H1 (cell line): ENCODE results near the gene SLC24A5. TPM values are rescaled to one million over a fixed set of nuclear protein-coding genes. Genes with fewer than 3 reads are reported as not detected.

ENCODE experiments used
- CTCF ChIA-PET: fragments of 300-600 bp; sonication (Branson Sonifier 250); formaldehyde crosslinking; loops from one replicate; lab custom pipeline; 2021; ENCODE audit not compliant: partially characterized antibody; lab: Charles Lee
- POLR2A ChIA-PET: fragments of 300-600 bp; sonication (Branson Sonifier 250); formaldehyde crosslinking; loops from one replicate; lab custom pipeline; 2021; ENCODE audit warnings: inconsistent platforms; ENCODE audit not compliant: partially characterized antibody; lab: Charles Lee
- DNase-seq, 2 experiments: peaks; one replicate each; pipeline versions ENCODE4 v3.0.0 to v3.0.0-alpha.2; 2010 to 2022; ENCODE audit warnings: low spot score in 2 of 2, low read depth in 1 of 2, mixed read lengths in 1 of 2
- FAIRE-seq: peaks from 2 replicates; lab custom pipeline; 2011; peaks lifted over from hg19 to GRCh38; lab: Jason Lieb, UNC
- H2AFZ ChIP-seq: 2 replicates; pipeline ENCODE4 v1.8.1; 2012; ENCODE audit warnings: low read length, inconsistent platforms
- H2AK5ac ChIP-seq: 2 replicates; pipeline ENCODE4 v1.6.1; 2013; ENCODE audit warnings: low read depth, low read length
- H2BK120ac ChIP-seq: replicated peaks from 2 replicates; pipeline ENCODE3; 2013; ENCODE audit warnings: low read depth, low read length, inconsistent platforms
- H2BK12ac ChIP-seq: 2 replicates; pipeline ENCODE4 v1.6.1; 2013; ENCODE audit warnings: low read depth, low read length
- H2BK15ac ChIP-seq: 2 replicates; pipeline ENCODE4 v1.6.1; 2013; ENCODE audit warnings: low read length
- H2BK20ac ChIP-seq: 2 replicates; pipeline ENCODE4 v1.6.1; 2013; ENCODE audit warnings: low read length
- H2BK5ac ChIP-seq: 2 replicates; pipeline ENCODE4 v1.6.1; 2013; ENCODE audit warnings: low read depth, low read length
- H3K14ac ChIP-seq: 2 replicates; pipeline ENCODE4 v1.6.1; 2013; ENCODE audit warnings: inconsistent platforms; ENCODE audit not compliant: insufficient read length
- H3K18ac ChIP-seq: 2 replicates; pipeline ENCODE4 v1.6.1; 2013; ENCODE audit warnings: low read length; ENCODE audit errors: extremely low read depth
- H3K23ac ChIP-seq: 2 replicates; pipeline ENCODE4 v1.6.1; 2013; ENCODE audit warnings: inconsistent platforms; ENCODE audit not compliant: insufficient read length
- H3K23me2 ChIP-seq: 2 replicates; pipeline ENCODE4 v1.6.1; 2013; ENCODE audit warnings: low read depth, low read length
- H3K27ac ChIP-seq: 2 replicates; pipeline ENCODE4 v1.6.1; 2011; ENCODE audit warnings: low read depth, low read length, inconsistent platforms
- H3K27me3 ChIP-seq, 4 experiments: replicated peaks in 1 of 4; 1 replicate in 1 of 4; 2 replicates in 3 of 4; pipeline versions ENCODE4 v1.6.1 to v1.8.1; 2011 to 2013; ENCODE audit warnings: low read length in 3 of 4, mild to moderate bottlenecking in 3 of 4, inconsistent platforms in 2 of 4, mixed read lengths in 2 of 4, moderate library complexity in 1 of 4; ENCODE audit not compliant: control insufficient read depth in 3 of 4, insufficient read depth in 3 of 4; ENCODE audit errors: extremely low read depth in 1 of 4
- H3K36me3 ChIP-seq, 4 experiments: 2 replicates each; pipeline versions ENCODE4 v1.6.1 to v1.8.1; 2011 to 2013; ENCODE audit warnings: mild to moderate bottlenecking in 4 of 4, low read length in 3 of 4, moderate library complexity in 2 of 4, control low read depth in 1 of 4, inconsistent platforms in 1 of 4; ENCODE audit not compliant: insufficient read depth in 4 of 4, control insufficient read depth in 2 of 4
- H3K4ac ChIP-seq: replicated peaks from 2 replicates; pipeline ENCODE3; 2013; ENCODE audit warnings: low read length, low read depth, mixed read lengths, inconsistent platforms; ENCODE audit not compliant: insufficient read length
- H3K4me1 ChIP-seq, 4 experiments: replicated peaks in 1 of 4; 1 replicate in 1 of 4; 2 replicates in 3 of 4; pipeline versions ENCODE4 v1.6.1 to v1.8.1; 2011 to 2013; ENCODE audit warnings: low read length in 3 of 4, inconsistent platforms in 2 of 4, mixed read lengths in 1 of 4; ENCODE audit not compliant: insufficient read depth in 4 of 4, control insufficient read depth in 3 of 4
- H3K4me2 ChIP-seq, 2 experiments: 2 replicates each; pipeline versions ENCODE4 v1.6.1 to v1.8.1; 2011 to 2013; ENCODE audit warnings: low read depth in 2 of 2, low read length in 2 of 2, control low read depth in 1 of 2, inconsistent platforms in 1 of 2, mild to moderate bottlenecking in 1 of 2; ENCODE audit not compliant: insufficient read depth in 1 of 2
- H3K4me3 ChIP-seq, 4 experiments: fragments of 200-600, 300-600 bp in 1 of 4; sonication (generic), shearing (Covaris generic), sonication (Bioruptor Twin) in 1 of 4; 2 replicates each; pipeline versions ENCODE4 v1.5.1 to v1.8.1; 2011 to 2016; ENCODE audit warnings: low read length in 4 of 4, low read depth in 3 of 4, control low read depth in 2 of 4, inconsistent platforms in 2 of 4, mild to moderate bottlenecking in 2 of 4, mixed read lengths in 1 of 4, moderate library complexity in 1 of 4; ENCODE audit not compliant: insufficient read depth in 2 of 4; ENCODE audit errors: extremely low read depth in 1 of 4
- H3K56ac ChIP-seq: replicated peaks from 2 replicates; pipeline ENCODE3; 2013; ENCODE audit warnings: low read depth, mild to moderate bottlenecking, mixed read lengths, low read length, inconsistent platforms; ENCODE audit not compliant: insufficient read length
- H3K79me1 ChIP-seq: 2 replicates; pipeline ENCODE4 v1.6.1; 2013; ENCODE audit warnings: low read depth, low read length, control low read depth
- H3K79me2 ChIP-seq, 2 experiments: 2 replicates each; pipeline versions ENCODE4 v1.6.1 to v1.8.1; 2012 to 2013; ENCODE audit warnings: low read length in 2 of 2, mild to moderate bottlenecking in 2 of 2, inconsistent platforms in 1 of 2; ENCODE audit not compliant: insufficient read depth in 2 of 2, control insufficient read depth in 1 of 2
- H3K9ac ChIP-seq, 4 experiments: replicated peaks in 1 of 4; 1 replicate in 1 of 4; 2 replicates in 3 of 4; pipeline versions ENCODE4 v1.6.1 to v1.8.1; 2011 to 2013; ENCODE audit warnings: low read depth in 3 of 4, low read length in 3 of 4, control low read depth in 2 of 4, mild to moderate bottlenecking in 2 of 4, moderate library complexity in 2 of 4, inconsistent platforms in 1 of 4; ENCODE audit errors: extremely low read depth in 1 of 4
- H3K9me3 ChIP-seq, 2 experiments: 2 replicates each; pipeline versions ENCODE4 v1.6.1 to v1.8.1; 2012 to 2013; ENCODE audit warnings: mild to moderate bottlenecking in 2 of 2, moderate library complexity in 2 of 2, control low read depth in 1 of 2, inconsistent platforms in 1 of 2, low read depth in 1 of 2, low read length in 1 of 2, mixed read lengths in 1 of 2; ENCODE audit not compliant: insufficient read depth in 2 of 2
- H4K20me1 ChIP-seq, 2 experiments: replicated peaks in 1 of 2; 2 replicates each; pipeline versions ENCODE3 to v1.8.1; 2011 to 2013; ENCODE audit warnings: inconsistent platforms in 2 of 2, low read length in 2 of 2, mild to moderate bottlenecking in 1 of 2; ENCODE audit not compliant: insufficient read depth in 2 of 2, control insufficient read depth in 1 of 2
- H4K5ac ChIP-seq: 2 replicates; pipeline ENCODE4 v1.6.1; 2013; ENCODE audit warnings: low read length, low read depth, mixed read lengths, inconsistent platforms; ENCODE audit not compliant: insufficient read length
- H4K8ac ChIP-seq: 2 replicates; pipeline ENCODE4 v1.8.0; 2013; ENCODE audit warnings: mild to moderate bottlenecking, moderate library complexity, low read length, inconsistent platforms; ENCODE audit not compliant: insufficient read depth; ENCODE audit errors: extremely low read depth
- H4K91ac ChIP-seq: replicated peaks from 2 replicates; pipeline ENCODE3; 2013; ENCODE audit warnings: low read length, mixed read lengths, inconsistent platforms; ENCODE audit not compliant: insufficient read length
- CBX8 ChIP-seq: fragments of 300-800, 300-1000 bp; sonication (generic); IDR thresholded peaks from 2 replicates; pipeline ENCODE4 v1.7.1; 2016; ENCODE audit warnings: low read depth, low read length, borderline replicate concordance
- EGR1 ChIP-seq: IDR thresholded peaks from 2 replicates; pipeline ENCODE4 v1.6.1; 2011; ENCODE audit warnings: low read depth, low read length, borderline replicate concordance
- GTF2F1 ChIP-seq: IDR thresholded peaks from 2 replicates; pipeline ENCODE4 v1.6.1; 2012; ENCODE audit warnings: low read depth, low read length, improper control_type of control experiment, borderline replicate concordance
- HDAC6 ChIP-seq: IDR thresholded peaks from one replicate; pipeline ENCODE4 v1.7.1; 2012; ENCODE audit warnings: low read depth, mild to moderate bottlenecking, inconsistent platforms, low read length, moderate library complexity
- KDM1A ChIP-seq: fragments of 200-600, 300-600 bp; sonication (generic); IDR thresholded peaks from 2 replicates; pipeline ENCODE4 v1.7.1; 2016; ENCODE audit warnings: mild to moderate bottlenecking, low read length, borderline replicate concordance
- MAFK ChIP-seq: IDR thresholded peaks from 2 replicates; pipeline ENCODE4 v1.6.1; 2012; ENCODE audit warnings: low read depth, mild to moderate bottlenecking, improper control_type of control experiment, low read length
- PHF8 ChIP-seq: fragments of 200-600 bp; sonication (generic); conservative IDR thresholded peaks from 2 replicates; pipeline ENCODE4 v1.7.1; 2012; ENCODE audit warnings: low read depth, mild to moderate bottlenecking, inconsistent platforms, low read length, moderate library complexity
- POU5F1 ChIP-seq: IDR thresholded peaks from 2 replicates; pipeline ENCODE4 v1.6.1; 2011; ENCODE audit warnings: low read depth, mild to moderate bottlenecking, low read length, moderate library complexity
- SP2 ChIP-seq: IDR thresholded peaks from 2 replicates; pipeline ENCODE4 v1.6.1; 2012; ENCODE audit warnings: mild to moderate bottlenecking, low read length, inconsistent platforms
- SRF ChIP-seq: IDR thresholded peaks from 2 replicates; pipeline ENCODE4 v1.6.1; 2011; ENCODE audit warnings: mild to moderate bottlenecking, low read depth, low read length, moderate library complexity
- WGBS, 2 experiments: shearing (Covaris generic) in 1 of 2; methylation state at CpG; one replicate each; pipeline versions ENCODE4 v1.1.6 to v1.1.7; 2013 to 2015; ENCODE audit warnings: low lambda C conversion rate in 2 of 2, mixed read lengths in 2 of 2, inconsistent platforms in 1 of 2, low coverage in 1 of 2, missing lambda C conversion rate in 1 of 2; ENCODE audit not compliant: insufficient replicate concordance in 2 of 2, insufficient coverage in 1 of 2, insufficient read length in 1 of 2; ENCODE audit errors: extremely low coverage in 1 of 2, missing lambda C conversion rate in 1 of 2; 5-methylcytosine and 5-hydroxymethylcytosine counted together
- polyA plus RNA-seq, 7 experiments: library from polyadenylated mRNA; depleted of rRNA in 3 of 7; stranded (reverse) in 5 of 7; unstranded in 2 of 7; fragments of >200 nt in 5 of 7; fragments of 200-250 nt in 2 of 7; gene quantifications; 1 replicate in 5 of 7; 2 replicates in 1 of 7; 4 replicates in 1 of 7; pipeline versions ENCODE4 v1.2.1 to v1.2.3, GENCODE V29; 2011 to 2013; ENCODE audit warnings: missing spikeins in 2 of 7, mixed read lengths in 2 of 7
- total RNA-seq: library from RNA; stranded (reverse); fragmentation: NEBNext Ultra II Directional; extraction: Animal tissue kit (Norgen Biotek cat#: 25700); gene quantifications from 2 replicates; pipeline ENCODE4 v1.2.1, GENCODE V29; 2021
- TF ChIP-seq, protein P1 (sequence below): IDR thresholded peaks from 2 replicates; pipeline ENCODE4 v1.6.1; 2012; ENCODE audit warnings: inconsistent platforms
- TF ChIP-seq, protein P2 (sequence below): IDR thresholded peaks from 2 replicates; pipeline ENCODE4 v1.6.1; 2011; ENCODE audit warnings: low read depth, mild to moderate bottlenecking, low read length; ENCODE audit not compliant: insufficient read depth
- TF ChIP-seq, protein P3 (sequence below): IDR thresholded peaks from 2 replicates; pipeline ENCODE4 v1.6.1; 2012; ENCODE audit warnings: inconsistent platforms

The SLC24A5 gene
- total and polyA plus RNA-seq, 2 of the 8 experiments (the other 6 are each of a cell fraction or from before 2014, with no cell fraction given), result not detected

DNA sequence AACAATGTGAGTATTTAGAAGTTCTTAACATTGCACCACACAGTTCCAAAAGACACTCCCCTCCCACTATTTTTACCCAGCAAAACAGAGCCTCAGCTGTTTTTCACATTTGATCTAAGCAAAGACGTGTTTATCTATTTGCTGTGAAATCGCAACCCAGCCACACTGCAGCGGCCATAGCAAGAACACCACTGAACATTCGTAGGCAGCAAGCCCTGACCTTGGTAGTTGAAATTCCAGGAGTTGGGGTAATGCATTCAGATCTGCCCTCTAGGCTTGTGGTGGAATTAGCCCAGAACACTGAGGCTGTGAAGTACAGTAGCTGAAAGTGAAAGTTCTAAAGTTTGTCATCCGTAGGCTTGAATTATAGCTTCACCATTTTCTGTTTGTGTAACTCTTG lies 17.1 kb upstream of the SLC24A5 start:
- no peak overlapping the region for H3K18ac ChIP-seq
- H4K5ac ChIP-seq, result no peak overlapping the region
- ChIA-PET POLR2A (no interaction called here), CTCF (interaction anchor here (0.8 to 1.0 kb wide), 3 partner anchors 9 to 182 kb away, joined by 3 to 5 read pairs (median 3); no protein-coding TSS in a partner anchor)
- H2BK120ac ChIP-seq, result no peak overlapping the region
- H2BK5ac ChIP-seq, result no peak overlapping the region
- H3K56ac ChIP-seq, result no peak overlapping the region
- no peak overlapping the region for H3K4me3 ChIP-seq
- H3K23ac ChIP-seq, result no peak overlapping the region
- H3K27ac ChIP-seq, result no peak overlapping the region
- H4K8ac ChIP-seq, result no peak overlapping the region
- H3K9me3 ChIP-seq, result no peaks in the 10 kb centered on the region
- no peak overlapping the region for H4K91ac ChIP-seq
- H2AFZ ChIP-seq, result 0 out of 2 replicates have a peak overlapping the region, but pooled peaks have one; percentile 16
- H3K79me2 ChIP-seq, result no peaks in the 10 kb centered on the region
- H2BK20ac ChIP-seq, result no peak overlapping the region
- no peak for FAIRE-seq
- H3K36me3 ChIP-seq, result no peaks in the 10 kb centered on the region
- no peak overlapping the region for H2BK12ac ChIP-seq
- DNase-seq, result no peak
- no peaks in the 10 kb centered on the region for H3K23me2 ChIP-seq
- H2BK15ac ChIP-seq, result no peak overlapping the region
- H3K4me2 ChIP-seq, result no peak overlapping the region
- 93% methylated on average over 5 of the region's 5 CpGs; no CpG with 5 or more reads in 1 of the 2 experiments for WGBS, 2 experiments
- H3K4me1 ChIP-seq, result no peaks in the 10 kb centered on the region
- no peak overlapping the region for H3K4ac ChIP-seq
- no peaks in the 10 kb centered on the region for H3K27me3 ChIP-seq
- no peak overlapping the region for H2AK5ac ChIP-seq
- H4K20me1 ChIP-seq, result no peaks in the 10 kb centered on the region
- no peaks in the 10 kb centered on the region for H3K79me1 ChIP-seq
- H3K9ac ChIP-seq, result no peak overlapping the region
- no peak overlapping the region for H3K14ac ChIP-seq
- no peak for TF ChIP-seq POU5F1
- no peak for TF ChIP-seq HDAC6
- TF ChIP-seq, protein P1, sequence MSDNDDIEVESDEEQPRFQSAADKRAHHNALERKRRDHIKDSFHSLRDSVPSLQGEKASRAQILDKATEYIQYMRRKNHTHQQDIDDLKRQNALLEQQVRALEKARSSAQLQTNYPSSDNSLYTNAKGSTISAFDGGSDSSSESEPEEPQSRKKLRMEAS, result no peak
- no peak for TF ChIP-seq EGR1
- TF ChIP-seq GTF2F1, result no peak
- TF ChIP-seq, protein P2, sequence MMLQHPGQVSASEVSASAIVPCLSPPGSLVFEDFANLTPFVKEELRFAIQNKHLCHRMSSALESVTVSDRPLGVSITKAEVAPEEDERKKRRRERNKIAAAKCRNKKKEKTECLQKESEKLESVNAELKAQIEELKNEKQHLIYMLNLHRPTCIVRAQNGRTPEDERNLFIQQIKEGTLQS, result no peak
- TF ChIP-seq KDM1A, result no peak
- TF ChIP-seq SP2, result no peak
- TF ChIP-seq PHF8, result no peak
- no peak for TF ChIP-seq MAFK
- TF ChIP-seq, protein P3, sequence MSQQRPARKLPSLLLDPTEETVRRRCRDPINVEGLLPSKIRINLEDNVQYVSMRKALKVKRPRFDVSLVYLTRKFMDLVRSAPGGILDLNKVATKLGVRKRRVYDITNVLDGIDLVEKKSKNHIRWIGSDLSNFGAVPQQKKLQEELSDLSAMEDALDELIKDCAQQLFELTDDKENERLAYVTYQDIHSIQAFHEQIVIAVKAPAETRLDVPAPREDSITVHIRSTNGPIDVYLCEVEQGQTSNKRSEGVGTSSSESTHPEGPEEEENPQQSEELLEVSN, result no peak
- TF ChIP-seq CBX8, result no peak
- TF ChIP-seq SRF, result no peak
